Epithelial cell of esophagus (primary cell): ENCODE results near the gene BHLHE41.
A peak's percentile ranks its signal among the peaks of the same experiment; 100 is the strongest.

ENCODE experiments used
- DNase-seq: peaks from one replicate; pipeline ENCODE4 v3.0.0; 2010; ENCODE audit warnings: low read depth
- H3K4me3 ChIP-seq: 2 replicates; pipeline ENCODE4 v1.5.1; 2011; ENCODE audit warnings: mild to moderate bottlenecking, low read length, control low read depth
- CTCF ChIP-seq: IDR thresholded peaks from 2 replicates; pipeline ENCODE4 v1.5.1; 2011; ENCODE audit warnings: low read depth, mild to moderate bottlenecking, low read length, control low read depth, inconsistent platforms; ENCODE audit not compliant: insufficient read depth; ENCODE audit errors: missing control alignments

BHLHE41 gene

GRCh38 chr12:26135010-26135420 lies 10.2 kb upstream of the BHLHE41 start:
- no peak for DNase-seq
- H3K4me3 ChIP-seq, result no peak overlapping the region
- no peak for TF ChIP-seq CTCF

DNA sequence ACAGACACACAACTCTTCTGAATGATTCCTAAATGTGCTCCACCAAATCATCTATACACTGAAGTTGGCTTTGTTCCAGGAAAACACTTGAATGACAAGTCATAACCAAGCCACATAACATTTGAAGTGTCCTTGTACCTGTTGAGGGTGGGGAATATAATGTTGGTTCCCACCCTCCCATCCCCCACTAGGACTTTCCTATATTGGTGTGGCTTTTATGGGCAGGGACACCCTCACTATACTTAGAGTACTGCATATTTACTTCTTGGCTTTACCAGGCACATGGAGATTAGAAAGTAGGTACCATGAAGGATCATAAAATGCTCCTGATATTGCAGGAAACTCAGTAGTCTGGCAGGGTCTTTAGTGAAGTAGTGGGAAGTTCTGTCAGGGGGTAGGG lies 9.7 kb upstream of the BHLHE41 start:
- no peak for TF ChIP-seq CTCF
- no peak overlapping the region for H3K4me3 ChIP-seq
- DNase-seq, result no peak

DNA sequence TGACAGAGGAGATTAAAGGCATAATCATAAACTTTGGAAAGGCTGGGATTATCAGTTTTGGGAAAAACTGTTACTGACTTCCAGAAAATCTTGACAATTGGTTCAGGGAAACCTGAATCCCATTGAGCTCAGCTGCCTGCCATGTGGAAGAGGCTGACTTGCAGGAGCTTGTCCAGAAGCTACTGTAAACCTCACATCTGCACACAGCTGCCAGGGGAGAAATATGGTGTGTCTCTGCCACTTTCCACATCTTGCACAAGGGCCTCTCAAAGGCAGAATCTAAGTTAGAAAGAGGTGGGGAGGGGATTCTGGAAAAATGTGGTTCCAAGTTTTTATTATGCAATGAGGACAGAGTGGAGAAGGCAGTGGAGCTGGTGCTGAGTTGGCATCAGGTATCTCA lies 8.7 kb upstream of the BHLHE41 start:
- peak; percentile 44 for DNase-seq
- TF ChIP-seq CTCF, result no peak
- no peak overlapping the region for H3K4me3 ChIP-seq

DNA sequence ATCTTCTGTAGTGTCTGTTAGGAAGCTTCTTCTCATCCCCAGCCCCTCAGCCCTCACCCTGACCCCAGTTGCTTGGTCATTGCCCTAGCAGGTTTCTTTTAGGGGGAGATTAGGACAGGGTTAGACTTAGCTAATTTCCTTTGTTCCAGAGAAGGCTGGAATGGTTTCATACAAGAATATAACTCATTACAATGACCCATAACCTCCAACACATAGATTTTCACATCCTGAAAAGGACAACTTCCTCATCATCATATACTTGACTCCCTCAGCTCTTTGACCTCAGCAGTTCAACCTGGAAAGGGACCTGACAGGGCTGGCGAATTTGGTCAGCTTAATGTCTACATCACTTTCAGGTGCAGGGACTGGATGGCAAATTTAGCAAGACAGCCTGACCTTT lies 8.0 kb upstream of the BHLHE41 start:
- no peak for TF ChIP-seq CTCF

GRCh38 chr12:26131936-26132335 lies 7.1 kb upstream of the BHLHE41 start:
- H3K4me3 ChIP-seq, result no peak overlapping the region

More for the DNA sequence above, 8.0 kb upstream of the BHLHE41 start:
- no peak overlapping the region for H3K4me3 ChIP-seq
- no peak for DNase-seq

DNA sequence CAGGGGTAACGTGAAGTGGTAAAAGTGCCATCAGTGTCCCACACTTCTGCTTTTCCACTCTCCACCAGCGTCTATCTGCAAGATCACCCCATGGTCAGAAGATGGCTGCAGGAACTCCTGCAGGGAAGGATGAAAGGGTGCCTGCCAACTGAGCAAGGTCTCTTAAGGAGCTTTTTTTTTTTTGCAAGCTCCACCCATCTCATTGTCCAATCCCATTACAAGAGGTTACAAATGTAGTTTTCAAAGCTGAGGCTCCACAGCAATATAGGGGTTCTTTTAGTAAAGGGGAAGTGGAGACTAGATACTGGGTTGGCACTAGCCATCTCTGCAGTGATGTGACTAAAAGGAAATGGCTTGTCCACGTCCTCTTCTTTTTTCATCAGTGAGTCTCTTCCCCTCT lies 5.9 kb upstream of the BHLHE41 start:
- no peak for TF ChIP-seq CTCF
- no peak overlapping the region for H3K4me3 ChIP-seq
- DNase-seq, result no peak

More at GRCh38 chr12:26131936-26132335, 7.1 kb upstream of the BHLHE41 start:
- DNase-seq, result no peak
- TF ChIP-seq CTCF, result no peak

DNA sequence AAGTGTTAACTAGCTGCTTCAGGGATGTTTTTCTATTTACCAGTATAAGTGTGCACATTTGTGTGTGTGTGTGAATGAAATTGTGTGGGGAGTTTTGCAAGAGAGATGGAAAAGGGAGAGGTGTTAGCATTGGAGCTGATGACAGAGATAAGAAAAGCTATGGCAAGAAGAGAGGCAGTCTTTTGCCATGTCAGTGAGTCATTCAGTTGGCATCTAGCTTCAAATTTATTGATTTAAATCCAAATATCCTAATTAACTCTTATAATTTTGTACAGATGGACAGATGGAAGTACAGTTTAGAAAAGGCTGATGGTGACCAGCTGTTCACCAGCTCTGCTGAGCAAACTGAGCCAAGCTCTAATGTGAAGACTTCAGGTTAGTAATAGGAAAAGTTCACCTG lies 3.3 kb upstream of the BHLHE41 start:
- DNase-seq, result no peak
- TF ChIP-seq CTCF, result no peak

More for the DNA sequence above, 3.3 kb upstream of the BHLHE41 start:
- no peak overlapping the region for H3K4me3 ChIP-seq
